ENCODE results near the gene POLR3E. TPM values are rescaled to one million over a fixed set of nuclear protein-coding genes. Genes with fewer than 3 reads are reported as not detected.

Gene POLR3E, protein sequence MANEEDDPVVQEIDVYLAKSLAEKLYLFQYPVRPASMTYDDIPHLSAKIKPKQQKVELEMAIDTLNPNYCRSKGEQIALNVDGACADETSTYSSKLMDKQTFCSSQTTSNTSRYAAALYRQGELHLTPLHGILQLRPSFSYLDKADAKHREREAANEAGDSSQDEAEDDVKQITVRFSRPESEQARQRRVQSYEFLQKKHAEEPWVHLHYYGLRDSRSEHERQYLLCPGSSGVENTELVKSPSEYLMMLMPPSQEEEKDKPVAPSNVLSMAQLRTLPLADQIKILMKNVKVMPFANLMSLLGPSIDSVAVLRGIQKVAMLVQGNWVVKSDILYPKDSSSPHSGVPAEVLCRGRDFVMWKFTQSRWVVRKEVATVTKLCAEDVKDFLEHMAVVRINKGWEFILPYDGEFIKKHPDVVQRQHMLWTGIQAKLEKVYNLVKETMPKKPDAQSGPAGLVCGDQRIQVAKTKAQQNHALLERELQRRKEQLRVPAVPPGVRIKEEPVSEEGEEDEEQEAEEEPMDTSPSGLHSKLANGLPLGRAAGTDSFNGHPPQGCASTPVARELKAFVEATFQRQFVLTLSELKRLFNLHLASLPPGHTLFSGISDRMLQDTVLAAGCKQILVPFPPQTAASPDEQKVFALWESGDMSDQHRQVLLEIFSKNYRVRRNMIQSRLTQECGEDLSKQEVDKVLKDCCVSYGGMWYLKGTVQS
- polyA plus RNA-seq (ENCODE audit: insufficient read length in 4 of 4) = 10 to 100 TPM; 49.3 to 59.7 (median 54.0) TPM

DNA sequence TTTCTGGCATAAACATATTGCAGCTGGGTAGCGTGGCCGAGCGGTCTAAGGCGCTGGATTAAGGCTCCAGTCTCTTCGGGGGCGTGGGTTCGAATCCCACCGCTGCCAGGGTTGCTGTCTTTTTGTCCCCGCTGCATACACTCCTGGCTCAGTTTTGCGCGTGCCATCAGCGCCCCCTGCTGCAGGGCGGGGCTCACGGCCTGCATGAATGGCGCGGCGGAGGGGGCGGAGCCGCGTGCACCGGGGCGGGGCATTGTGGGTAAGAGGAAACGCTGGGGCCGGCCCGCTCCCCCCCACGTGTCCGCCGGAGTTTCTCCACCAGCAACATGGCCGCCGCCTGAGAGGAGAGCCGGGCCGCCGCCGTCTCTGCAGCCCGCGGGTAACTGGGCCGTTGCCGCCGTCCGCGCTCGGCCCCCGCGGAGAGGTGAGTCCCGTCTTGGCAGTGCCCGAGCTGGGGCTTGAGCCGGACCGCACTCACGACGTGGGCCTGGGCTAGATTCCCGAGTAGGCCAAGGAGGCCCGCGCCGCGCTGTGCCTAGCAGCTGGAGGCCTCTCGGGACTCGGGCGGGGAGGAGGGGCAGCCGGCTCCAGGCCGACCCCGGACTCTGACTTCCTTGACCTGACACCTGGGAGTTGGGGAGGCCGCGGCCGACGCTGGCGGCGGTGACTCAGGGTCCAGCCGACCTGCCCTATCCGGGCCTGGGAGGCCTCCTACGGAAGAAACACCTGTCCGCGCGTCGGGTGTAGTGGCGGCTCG lies at the start of gene POLR3E:
TSS of gene POLR3E (plus strand) at position 296 of the 757 bp plus-strand sequence. CDS start 5,560 bp downstream, outside the sequence.
- peak; percentile 98 to 100 (median 98) for DNase-seq (ENCODE audit: low read depth in 4 of 4, low spot score in 3 of 4)

DNA sequence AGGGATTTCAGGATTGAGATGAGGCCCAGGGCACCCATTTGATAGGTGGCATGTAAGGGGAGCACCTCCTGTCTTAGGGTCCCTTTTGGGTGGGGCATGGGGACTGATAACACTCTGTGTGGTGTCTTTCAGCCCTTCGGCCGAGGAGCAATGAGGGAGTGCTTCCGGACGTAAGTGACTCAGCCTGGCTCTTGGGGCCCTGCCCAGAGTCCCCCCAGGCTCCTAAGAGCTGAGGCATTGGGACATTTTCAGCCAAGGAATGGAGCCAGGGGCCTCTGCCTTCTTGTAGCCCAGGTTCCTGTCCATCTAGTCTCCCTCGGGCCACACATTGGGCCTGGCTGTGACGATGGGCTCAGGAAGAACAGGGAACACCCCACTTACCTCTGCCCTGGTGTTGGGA lies 46.7 kb upstream of the POLR3E start:
- no peak for DNase-seq (ENCODE audit: low read depth in 4 of 4, low spot score in 3 of 4)

DNA sequence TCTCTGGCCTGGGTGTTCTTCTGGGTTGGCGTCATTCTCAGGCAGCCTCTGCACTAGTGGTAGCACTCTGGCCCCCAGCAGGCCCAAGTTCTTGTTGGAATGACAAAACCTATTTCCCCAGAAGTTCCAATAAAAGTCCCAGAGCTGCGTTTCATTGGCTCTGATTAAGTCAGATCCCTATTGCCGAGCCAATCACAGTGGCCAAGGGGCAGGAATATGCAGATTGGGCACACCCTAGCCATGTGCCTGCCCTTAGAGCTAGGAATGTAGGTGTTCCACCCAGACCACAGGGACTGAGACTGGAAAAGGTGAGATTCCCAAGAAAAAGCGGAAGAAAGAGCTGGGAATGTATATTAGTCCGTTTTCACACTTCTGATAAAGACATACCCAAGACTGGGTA lies 44.9 kb upstream of the POLR3E start:
- no peak for DNase-seq (ENCODE audit: low read depth in 4 of 4, low spot score in 3 of 4)

DNA sequence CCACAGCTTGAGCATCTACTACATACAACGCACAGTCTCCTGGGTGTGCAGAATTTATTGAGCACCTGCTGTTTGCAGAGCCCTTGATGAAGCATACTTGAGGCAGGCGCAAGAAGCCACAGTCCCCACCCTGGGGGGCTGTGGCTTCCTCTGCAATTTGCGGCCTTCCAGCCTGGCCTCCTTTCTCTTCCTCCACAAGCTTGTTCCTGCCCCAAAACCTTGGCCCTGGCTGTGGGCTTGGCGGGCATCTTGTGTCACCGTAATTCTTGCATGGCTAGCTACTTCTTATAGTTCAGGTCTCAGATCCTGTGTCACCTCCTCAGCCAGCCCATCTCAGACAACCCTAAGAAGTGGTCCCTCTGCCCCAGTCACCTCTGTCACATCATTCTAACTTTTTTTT lies 43.9 kb upstream of the POLR3E start:
- DNase-seq (ENCODE audit: low read depth in 4 of 4, low spot score in 3 of 4) = no peak

DNA sequence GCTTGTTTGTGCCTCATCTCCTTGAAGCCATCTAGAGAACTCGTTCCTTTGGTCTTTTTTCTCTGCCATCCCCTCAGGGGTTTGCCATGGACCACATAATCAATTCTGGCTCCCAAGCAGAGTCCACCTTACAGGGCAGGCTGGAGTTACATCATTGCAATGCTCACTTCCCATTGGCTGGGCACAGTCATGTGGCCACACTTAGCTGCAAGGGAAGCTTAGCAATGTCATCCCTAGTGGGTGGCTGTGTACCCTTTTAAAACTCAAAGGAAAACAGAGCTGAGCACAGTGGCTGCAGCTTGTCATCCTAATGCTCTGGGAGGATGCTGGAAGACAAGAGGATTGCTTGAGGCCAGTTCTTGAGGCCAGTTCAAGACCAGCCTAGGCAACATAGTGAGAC lies 41.9 kb upstream of the POLR3E start:
- DNase-seq (ENCODE audit: low read depth in 4 of 4, low spot score in 3 of 4) = no peak

DNA sequence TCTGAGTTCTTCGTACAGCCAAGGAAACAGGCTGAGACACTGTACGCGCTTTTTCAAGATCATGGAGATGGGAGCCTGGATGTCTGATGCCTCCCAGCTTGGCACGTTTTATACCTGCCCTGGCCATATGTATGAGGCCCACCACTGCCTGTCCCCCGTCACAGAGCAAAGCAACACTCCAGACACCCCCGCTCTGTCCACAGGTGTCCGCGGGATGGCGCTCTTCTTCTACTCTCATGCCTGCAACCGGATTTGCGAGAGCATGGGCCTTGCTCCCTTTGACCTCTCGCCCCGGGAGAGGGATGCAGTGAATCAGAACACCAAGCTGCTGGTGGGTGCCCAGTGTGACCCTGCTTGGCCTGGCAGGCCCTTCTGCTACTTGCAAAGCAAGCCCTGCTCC lies 39.8 kb upstream of the POLR3E start:
- DNase-seq (ENCODE audit: low read depth in 4 of 4, low spot score in 3 of 4) = no peak

DNA sequence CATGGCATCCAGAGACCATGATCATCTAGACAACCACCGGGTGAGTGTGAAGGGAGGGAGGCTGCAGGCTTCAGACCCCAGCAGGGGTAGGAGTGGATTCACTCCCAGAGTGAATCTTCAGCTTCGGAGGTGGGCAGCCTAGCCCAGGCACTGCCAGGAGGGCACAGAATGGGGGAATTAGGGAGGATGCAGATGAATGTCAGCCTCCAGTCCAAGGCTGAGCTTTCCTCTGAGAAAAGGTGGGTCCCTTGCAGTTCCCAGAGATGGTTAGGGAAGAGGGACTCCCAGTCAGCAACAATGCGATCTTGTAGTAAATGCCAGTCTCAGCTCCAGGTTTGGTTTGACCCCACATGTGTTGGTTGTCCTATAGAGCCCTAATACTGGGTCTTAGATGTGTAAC lies 36.7 kb upstream of the POLR3E start:
- no peak for DNase-seq (ENCODE audit: low read depth in 4 of 4, low spot score in 3 of 4)

DNA sequence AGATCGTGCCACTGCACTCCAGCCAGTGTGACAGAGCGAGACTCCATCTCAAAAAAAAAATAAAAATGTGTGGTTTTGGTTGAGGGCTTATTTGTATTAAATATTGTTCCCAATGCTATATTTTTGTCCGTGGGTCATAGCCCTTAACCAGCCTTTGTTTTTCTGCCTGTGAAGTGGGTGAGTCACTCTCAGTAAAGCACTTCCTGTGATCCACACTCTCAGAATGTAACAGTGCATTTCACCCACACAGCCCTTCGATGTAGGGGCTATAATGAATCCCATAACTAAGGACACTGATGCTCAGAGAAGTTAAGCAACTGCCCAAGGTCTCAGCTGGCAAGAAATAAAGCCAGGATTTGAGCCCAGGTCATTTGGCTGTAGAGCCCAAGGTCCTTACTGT lies 34.7 kb upstream of the POLR3E start:
- no peak for DNase-seq (ENCODE audit: low read depth in 4 of 4, low spot score in 3 of 4)

DNA sequence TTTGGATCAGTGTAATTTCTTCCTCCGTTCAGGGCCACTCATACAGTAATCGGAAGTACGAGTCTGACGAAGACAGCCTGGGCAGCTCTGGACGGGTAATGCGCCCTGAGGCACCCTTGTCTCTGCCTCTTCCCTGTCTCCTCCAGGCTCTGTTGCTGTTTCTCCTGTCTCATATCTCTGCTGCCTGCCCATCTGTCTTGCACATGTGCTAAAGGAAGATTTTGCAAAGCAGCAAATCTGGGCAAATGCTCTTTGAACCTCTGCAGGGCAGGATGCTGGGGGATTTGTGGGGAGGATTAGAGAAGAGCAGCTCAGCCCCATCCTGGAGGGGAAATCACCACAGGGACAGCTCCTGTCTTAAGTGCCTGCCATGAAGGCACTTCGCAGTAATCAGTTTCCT lies 32.4 kb upstream of the POLR3E start:
- DNase-seq (ENCODE audit: low read depth in 4 of 4, low spot score in 3 of 4) = no peak

DNA sequence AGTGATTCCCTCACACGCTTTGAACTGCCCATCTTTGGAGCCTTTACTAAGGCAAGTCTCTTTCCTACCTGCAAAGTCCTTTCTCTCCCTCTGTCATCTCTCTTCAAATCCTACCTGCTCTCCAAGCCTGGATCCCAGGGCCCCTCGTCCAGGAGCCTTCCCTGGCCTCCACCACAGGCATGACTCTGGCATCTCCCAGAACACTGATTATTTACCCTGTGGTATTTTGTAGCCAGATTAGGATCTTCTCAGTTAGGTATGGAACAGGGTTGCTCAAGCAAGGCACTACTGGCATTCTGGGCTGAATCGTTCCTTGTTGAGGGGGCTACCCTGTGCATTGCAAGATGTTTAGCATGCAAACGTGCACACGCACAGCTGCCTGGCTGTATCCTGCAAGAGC lies 31.9 kb upstream of the POLR3E start:
- DNase-seq (ENCODE audit: low read depth in 4 of 4, low spot score in 3 of 4) = no peak

DNA sequence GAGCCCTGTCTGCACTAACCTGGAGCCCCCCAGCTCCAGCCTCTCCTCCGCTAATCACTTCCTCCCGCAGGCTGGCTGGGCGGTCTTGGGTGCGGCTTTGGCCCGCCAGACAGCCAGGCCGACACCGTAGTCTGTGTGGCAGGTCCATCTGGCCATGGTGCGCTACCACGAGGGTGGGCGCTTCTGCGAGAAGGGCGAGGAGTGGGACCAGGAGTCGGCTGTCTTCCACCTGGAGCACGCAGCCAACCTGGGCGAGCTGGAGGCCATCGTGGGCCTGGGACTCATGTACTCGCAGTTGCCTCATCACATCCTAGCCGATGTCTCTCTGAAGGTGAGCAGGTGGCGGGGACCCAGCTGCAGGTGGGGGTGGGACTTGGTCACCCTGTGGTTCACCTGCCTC lies 30.7 kb upstream of the POLR3E start:
- DNase-seq (ENCODE audit: low read depth in 4 of 4, low spot score in 3 of 4) = no peak

DNA sequence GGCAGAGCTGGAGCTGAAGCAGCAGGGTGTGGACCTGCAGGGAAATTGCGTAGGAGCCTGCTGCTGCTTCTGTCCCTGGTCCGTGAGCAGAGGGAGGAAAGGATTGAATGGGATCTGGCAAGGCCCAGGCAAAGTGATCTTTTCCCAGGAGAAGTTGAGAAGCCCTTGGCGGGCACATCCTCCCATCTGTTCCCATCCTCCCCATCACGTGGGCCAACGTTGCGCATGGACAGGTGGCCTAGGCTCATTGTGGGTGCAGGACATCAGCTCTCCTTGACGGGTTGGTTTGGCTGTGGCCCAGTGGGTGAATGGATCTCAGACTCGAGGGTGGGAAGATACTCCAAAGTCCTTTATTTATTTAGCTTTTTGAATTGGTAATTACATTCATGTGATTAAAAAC lies 29.4 kb upstream of the POLR3E start:
- no peak for DNase-seq (ENCODE audit: low read depth in 4 of 4, low spot score in 3 of 4)

DNA sequence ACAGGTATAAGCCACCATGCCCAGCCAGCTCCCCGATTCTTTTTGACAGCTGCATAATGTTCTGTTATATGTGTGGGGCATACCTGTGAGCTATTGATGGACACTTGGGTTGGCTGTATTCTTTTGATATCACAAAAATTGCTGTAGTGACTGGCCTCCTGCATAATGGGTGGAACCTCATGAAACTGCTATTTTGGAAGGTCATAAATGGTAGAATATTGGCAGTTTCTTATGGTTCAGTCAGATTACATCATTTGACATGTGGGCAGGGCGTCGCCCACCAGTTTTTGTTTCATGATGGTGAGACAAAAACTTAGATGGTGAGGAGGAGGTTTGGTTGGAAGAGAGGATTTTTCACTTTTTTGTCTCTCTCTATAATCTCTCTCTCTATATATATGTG lies 26.7 kb upstream of the POLR3E start:
- DNase-seq (ENCODE audit: low read depth in 4 of 4, low spot score in 3 of 4) = no peak

DNA sequence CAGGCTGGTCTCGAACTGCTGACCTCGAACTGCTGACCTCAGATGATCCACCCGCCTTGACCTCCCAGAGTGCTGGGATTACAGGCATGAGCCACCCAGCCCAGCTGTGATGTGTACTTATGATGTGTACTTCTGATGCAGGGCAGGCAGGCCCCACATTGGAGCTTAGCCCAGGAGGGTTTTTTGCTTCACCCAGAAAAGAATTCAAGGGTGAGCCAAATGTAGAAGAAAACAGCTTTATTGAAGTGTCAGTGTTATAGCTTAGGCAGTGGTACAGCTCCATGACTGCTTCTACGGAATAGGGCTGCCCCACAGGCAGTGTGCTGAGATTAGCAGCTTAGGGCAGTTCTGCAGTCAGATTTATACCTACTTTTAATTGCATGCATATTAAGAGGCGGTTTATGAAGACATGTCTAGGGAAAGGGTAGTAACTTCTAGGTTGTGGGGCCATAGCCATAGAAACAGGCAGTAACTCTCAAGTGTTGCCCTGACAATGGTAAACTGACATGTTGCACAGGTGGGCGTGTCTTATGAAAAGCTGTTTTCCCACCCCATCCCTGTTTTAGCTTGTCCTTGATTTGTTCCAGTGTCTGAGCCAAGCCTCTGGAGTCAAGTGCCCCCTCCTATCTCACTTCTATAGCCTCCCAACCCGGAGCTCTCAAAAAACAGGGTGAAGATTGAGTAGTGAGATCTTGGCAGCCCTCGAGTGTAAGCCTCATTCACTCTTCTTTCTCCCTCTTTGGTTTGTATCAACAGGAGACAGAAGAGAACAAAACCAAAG lies 24.1 kb upstream of the POLR3E start:
- DNase-seq (ENCODE audit: low read depth in 4 of 4, low spot score in 3 of 4) = no peak

DNA sequence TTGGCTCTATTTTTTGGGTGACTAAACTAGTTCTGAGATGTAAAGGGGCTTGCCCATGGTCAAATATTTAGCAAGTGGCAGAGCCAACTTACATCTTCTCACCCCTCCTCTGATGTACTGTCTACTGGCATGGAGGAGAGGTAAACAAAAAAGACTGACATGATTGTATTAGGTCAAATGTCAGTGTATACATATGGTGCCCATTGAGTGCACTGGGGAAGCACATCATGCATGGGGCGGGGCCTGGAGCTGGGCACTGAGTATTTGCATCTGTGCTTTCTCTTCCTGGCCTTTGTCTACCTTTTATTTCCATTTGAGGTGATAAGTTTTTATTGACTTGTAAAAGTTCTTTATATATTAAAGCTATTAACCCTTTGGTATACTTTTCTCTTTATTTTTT lies 22.3 kb upstream of the POLR3E start:
- no peak for DNase-seq (ENCODE audit: low read depth in 4 of 4, low spot score in 3 of 4)

DNA sequence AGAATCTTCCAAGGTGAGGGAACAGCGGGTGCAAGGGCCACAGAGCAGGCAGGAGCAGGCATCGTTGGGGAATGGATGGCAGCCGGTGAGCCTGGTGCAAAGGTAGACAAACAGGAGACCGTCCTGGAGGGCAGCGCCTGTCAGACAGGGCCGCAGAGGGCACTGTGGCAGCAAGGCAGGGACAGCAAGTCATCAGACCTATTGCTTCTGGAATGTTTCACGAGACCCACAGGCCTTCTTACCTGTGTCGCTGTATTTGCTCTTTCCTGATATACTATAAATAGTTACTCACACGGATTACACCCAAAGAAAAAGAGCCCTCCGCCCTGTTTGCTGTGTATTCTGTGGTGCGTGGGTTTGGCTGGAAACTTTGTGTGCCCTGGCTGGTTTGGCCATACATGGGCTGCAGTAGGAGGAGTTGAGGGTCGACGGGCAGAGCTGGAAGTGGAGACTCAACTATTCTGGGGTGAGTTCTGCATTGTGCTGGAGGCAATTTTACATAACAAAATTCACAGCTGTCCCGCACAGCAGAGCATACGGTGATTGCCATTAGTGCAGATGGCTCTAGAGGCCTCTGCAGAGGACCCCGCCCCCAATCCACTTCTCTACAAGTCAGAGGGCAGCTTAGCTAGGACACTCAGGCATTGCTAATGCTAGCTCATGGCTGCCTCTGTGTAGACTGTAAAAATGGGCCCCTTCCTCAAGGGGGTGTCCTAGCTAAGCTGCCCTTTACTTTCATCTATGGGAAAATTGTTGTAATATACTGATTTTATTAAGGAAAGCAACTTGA lies 18.6 kb upstream of the POLR3E start:
- DNase-seq (ENCODE audit: low read depth in 4 of 4, low spot score in 3 of 4) = no peak

DNA sequence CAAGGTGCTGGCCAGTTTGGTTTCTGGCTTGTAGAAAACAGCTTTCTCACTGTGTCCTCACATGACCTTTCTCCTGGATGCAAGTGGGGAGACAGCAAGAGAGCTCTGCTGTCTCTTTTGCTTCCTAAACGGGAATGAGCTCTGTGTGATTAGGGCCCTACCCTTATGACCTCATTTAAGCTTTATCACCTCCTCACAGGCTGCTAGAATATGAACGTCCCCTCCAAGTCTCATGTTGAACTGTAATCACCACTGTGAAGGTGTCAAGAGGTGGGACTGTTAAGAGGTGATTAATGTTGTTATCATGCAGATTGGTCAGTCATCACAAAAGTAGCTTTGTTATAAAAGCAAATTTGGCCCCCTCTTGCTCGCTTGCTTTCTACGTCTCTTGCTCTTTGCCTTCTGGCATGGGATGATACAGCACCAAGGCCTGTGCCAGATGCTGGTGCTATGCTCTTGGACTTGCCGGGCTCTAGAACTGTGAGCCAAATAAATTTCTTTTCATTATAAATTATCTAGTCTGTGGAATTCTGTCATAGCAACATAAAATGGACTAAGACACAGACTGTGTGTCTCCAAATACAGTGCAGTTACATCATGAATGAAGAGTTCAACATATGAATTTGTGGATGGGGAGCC lies 14.8 kb upstream of the POLR3E start:
- no peak for DNase-seq (ENCODE audit: low read depth in 4 of 4, low spot score in 3 of 4)

DNA sequence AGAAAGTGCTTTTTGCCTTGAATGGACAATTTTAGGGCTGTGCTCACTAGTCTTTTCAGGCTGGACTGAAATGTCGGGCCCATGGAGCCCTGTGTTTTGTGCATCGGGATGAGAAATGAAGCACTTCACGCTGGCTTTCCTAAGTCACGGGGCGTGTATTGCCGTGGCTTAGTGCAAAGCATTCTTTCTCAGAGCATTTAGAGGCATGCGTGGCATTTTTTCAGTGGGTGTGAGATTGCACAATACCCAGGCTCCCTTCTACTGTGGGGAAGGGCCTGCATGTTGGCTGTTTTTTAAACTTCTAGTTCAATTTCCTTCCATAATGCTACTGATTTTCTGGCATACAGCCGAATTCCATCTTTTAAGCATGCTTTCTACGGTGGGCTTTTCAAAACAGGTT lies 12.6 kb upstream of the POLR3E start:
- no peak for DNase-seq (ENCODE audit: low read depth in 4 of 4, low spot score in 3 of 4)

DNA sequence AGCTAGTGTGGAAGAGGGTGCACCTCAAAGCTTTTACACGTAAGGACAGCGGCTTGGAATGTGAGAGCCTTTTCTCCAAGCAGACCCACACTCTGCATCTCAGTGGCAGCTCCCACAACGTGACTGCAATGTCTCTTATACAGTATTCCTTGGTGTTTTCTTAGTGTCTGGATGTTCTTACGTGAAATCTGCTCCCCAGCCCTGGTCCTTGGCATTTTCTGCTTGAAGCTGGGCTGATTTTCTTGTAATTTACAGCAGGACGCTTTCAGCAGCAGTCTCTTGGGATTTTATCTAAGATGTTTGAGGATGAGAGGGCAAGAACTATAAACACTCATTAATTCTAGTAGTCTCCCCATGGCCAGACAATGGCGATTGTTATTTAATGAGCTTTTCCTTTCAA lies 12.1 kb upstream of the POLR3E start:
- no peak for DNase-seq (ENCODE audit: low read depth in 4 of 4, low spot score in 3 of 4)

Data from right renal pelvis (tissue), 4 donors.